ENCODE data around the gene REX1BD.

REX1BD gene

DNA sequence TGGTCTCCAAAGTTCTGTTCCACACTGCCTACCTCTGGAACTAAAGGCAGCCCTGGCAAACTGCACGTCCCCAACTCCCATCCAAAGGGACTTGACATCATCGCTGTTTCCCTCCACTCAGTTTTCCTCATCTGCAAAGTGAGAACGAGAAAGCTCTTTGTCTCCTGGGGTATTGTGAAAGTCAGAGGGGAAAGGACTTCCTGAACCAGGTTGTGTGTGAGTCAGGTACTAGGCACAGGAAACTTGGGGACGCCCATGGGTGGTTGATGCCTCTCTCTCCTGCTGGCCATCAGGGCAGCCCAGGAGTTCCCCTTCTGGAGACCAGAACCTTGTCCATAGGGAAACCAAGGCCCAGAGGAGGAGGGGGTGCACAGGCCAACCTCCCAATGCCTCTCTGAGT lies 13.3 kb downstream of the REX1BD start:
- Histone ChIP-seq H3K27ac (ENCODE audit: insufficient read depth, low read length, poor library complexity, severe bottlenecking) (no peak overlapping the region), H3K27me3 (replicated peaks; ENCODE audit: control insufficient read depth, insufficient read depth, low read length, poor library complexity, severe bottlenecking) (peaks cover 37% of the 10 kb centered on the region), H3K4me1 (ENCODE audit: control insufficient read depth, insufficient read depth, low read length, poor library complexity, severe bottlenecking) (peaks cover 11% of the 10 kb centered on the region)

DNA sequence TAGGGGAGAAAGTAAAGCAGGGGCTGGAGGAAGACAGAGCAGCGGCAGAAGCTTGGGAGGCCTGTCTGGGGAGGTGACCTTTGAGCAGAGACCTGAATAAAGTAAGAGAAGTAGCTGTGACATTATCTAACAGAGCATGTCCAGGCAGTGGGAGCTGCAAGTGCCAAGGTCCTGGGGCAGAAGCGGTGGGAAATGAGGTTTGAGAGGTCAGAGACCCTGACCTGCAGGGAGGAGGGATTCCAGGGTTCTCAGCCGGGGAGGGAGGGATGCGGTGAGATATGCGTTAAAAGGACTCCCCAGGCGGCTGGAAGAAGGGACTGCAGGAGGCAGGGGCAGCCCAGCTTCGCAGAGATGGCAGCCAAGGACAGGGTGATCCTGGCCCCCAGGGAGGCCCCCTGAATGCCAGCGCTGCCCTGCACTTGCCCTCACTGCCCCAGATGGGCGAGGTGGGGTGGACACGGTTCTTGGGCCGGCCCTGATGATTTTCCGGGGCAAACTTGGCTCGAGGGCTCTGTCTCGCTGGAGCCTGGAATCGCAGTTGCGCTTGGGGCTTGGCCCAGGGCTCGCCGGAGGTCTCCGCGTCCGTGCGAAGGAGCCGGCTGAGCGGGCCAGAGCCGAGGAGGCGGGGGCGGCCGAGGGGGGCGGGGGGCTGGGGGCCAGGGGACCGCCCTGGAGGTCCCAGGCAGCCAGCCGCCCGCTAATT lies 14.8 kb downstream of the REX1BD start:
- no peaks in the 10 kb centered on the region for H3K36me3 ChIP-seq (ENCODE audit: control insufficient read depth, insufficient read depth, low read length)
- no peaks in the 10 kb centered on the region for H3K9me3 ChIP-seq (ENCODE audit: control insufficient read depth, low read length)
- H3K27ac ChIP-seq (ENCODE audit: insufficient read depth, low read length, poor library complexity, severe bottlenecking): no peak overlapping the region
- no peak for DNase-seq
- peaks cover 22% of the 10 kb centered on the region for H3K4me1 ChIP-seq (ENCODE audit: control insufficient read depth, insufficient read depth, low read length, poor library complexity, severe bottlenecking)
- no peak overlapping the region for H3K4me3 ChIP-seq (ENCODE audit: insufficient read depth, low read depth, low read length, poor library complexity, severe bottlenecking)
- H3K27me3 ChIP-seq (replicated peaks; ENCODE audit: control insufficient read depth, insufficient read depth, low read length, poor library complexity, severe bottlenecking): peaks cover 52% of the 10 kb centered on the region

More for the DNA sequence above, 13.3 kb downstream of the REX1BD start:
- Histone ChIP-seq H3K9me3 (ENCODE audit: control insufficient read depth, low read length) (no peaks in the 10 kb centered on the region), H3K4me3 (ENCODE audit: insufficient read depth, low read depth, low read length, poor library complexity, severe bottlenecking) (no peak overlapping the region), H3K36me3 (ENCODE audit: control insufficient read depth, insufficient read depth, low read length) (no peaks in the 10 kb centered on the region)
- no peak for DNase-seq

DNA sequence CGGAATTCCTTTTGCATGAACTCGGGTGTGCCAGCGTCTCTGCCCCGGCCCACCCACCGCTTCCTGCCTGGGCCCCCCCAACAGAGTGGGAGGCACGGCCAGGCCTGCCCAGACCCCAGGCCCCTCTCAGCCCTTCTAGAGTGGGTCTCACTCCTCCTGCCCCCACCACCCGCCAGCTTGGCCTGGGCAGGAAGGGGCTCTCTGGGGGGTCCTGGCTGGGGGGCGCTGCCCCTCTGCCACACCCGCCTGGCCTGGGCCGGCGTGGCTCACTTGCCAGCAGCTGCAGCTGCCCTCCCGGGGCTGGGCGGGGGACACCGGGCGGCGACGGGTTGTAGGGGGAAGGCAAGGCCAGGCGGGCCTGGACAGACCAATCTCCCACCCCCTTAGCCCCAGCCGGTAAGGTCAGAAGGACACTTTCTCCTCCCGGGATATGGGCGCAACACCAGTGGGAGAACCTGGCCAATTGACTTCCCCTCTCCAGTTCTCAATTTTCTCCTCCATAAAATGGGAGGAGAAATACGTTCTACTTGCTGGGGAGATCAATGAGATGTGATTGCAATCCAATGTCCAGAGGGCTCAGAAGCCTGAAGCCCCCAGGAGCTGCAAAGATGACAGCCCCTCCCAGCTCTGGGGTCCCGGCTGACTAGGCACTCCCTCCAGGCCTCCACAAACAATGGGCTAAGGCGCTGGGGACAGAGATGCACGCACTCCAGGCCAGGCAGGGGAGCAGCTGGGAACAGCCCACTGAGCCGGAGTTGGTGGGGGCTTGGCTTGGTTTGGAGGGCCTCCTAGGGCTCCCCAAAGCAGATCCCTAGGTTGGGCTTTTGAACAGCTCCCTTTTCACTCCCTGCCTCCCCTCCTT lies 15.6 kb downstream of the REX1BD start:
- Histone ChIP-seq H3K4me1 (ENCODE audit: control insufficient read depth, insufficient read depth, low read length, poor library complexity, severe bottlenecking) (peaks cover 22% of the 10 kb centered on the region), H3K27ac (ENCODE audit: insufficient read depth, low read length, poor library complexity, severe bottlenecking) (no peak overlapping the region), H3K9me3 (ENCODE audit: control insufficient read depth, low read length) (no peaks in the 10 kb centered on the region), H3K36me3 (ENCODE audit: control insufficient read depth, insufficient read depth, low read length) (no peaks in the 10 kb centered on the region), H3K4me3 (ENCODE audit: insufficient read depth, low read depth, low read length, poor library complexity, severe bottlenecking) (no peak overlapping the region), H3K27me3 (replicated peaks; ENCODE audit: control insufficient read depth, insufficient read depth, low read length, poor library complexity, severe bottlenecking) (peaks cover 57% of the 10 kb centered on the region)
- no peak for DNase-seq

DNA sequence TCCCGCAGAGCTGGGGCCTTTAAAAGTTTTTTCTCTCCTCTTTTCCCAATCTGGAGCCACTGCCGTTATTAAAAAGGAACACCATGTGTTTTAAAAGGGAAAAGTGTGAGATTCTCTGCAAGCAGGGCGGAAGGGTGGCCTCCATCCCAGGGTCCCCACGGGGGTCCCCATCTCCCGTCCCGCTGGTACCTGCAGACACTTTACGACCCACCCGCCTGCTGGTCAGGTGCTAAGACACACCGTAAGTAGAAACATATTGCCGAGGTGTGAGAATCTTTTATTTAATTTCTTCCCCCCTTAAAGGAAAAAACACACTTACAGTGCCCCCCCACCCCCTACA lies 16.2 kb downstream of the REX1BD start:
- peaks cover 63% of the 10 kb centered on the region for H3K27me3 ChIP-seq (replicated peaks; ENCODE audit: control insufficient read depth, insufficient read depth, low read length, poor library complexity, severe bottlenecking)
- no peak overlapping the region for H3K27ac ChIP-seq (ENCODE audit: insufficient read depth, low read length, poor library complexity, severe bottlenecking)
- H3K36me3 ChIP-seq (ENCODE audit: control insufficient read depth, insufficient read depth, low read length): no peaks in the 10 kb centered on the region
- H3K9me3 ChIP-seq (ENCODE audit: control insufficient read depth, low read length): no peaks in the 10 kb centered on the region
- H3K4me1 ChIP-seq (ENCODE audit: control insufficient read depth, insufficient read depth, low read length, poor library complexity, severe bottlenecking): peaks cover 22% of the 10 kb centered on the region
- no peak for DNase-seq
- H3K4me3 ChIP-seq (ENCODE audit: insufficient read depth, low read depth, low read length, poor library complexity, severe bottlenecking): no peak overlapping the region

DNA sequence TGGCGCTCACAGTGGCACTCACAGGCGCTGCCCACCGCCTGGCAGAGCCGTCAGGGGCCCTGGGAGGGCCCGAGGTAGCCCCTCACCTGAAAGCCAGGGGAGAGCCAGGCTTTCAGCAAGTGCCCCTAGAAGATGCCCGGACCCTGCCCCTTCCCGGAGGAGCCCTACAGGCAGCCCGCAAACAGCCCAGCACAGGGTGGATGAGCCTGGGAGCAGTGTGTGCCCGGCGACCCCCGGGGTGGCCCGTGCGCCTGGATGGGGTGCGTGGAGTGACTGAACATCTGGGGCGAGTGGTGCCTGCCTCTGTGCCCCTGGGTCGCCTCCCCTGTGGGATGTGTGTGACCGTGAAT lies 16.6 kb downstream of the REX1BD start:
- Histone ChIP-seq H3K27me3 (replicated peaks; ENCODE audit: control insufficient read depth, insufficient read depth, low read length, poor library complexity, severe bottlenecking) (peaks cover 67% of the 10 kb centered on the region), H3K9me3 (ENCODE audit: control insufficient read depth, low read length) (no peaks in the 10 kb centered on the region), H3K4me3 (ENCODE audit: insufficient read depth, low read depth, low read length, poor library complexity, severe bottlenecking) (no peak overlapping the region), H3K27ac (ENCODE audit: insufficient read depth, low read length, poor library complexity, severe bottlenecking) (no peak overlapping the region), H3K4me1 (ENCODE audit: control insufficient read depth, insufficient read depth, low read length, poor library complexity, severe bottlenecking) (peaks cover 22% of the 10 kb centered on the region), H3K36me3 (ENCODE audit: control insufficient read depth, insufficient read depth, low read length) (no peaks in the 10 kb centered on the region)
- DNase-seq: no peak

DNA sequence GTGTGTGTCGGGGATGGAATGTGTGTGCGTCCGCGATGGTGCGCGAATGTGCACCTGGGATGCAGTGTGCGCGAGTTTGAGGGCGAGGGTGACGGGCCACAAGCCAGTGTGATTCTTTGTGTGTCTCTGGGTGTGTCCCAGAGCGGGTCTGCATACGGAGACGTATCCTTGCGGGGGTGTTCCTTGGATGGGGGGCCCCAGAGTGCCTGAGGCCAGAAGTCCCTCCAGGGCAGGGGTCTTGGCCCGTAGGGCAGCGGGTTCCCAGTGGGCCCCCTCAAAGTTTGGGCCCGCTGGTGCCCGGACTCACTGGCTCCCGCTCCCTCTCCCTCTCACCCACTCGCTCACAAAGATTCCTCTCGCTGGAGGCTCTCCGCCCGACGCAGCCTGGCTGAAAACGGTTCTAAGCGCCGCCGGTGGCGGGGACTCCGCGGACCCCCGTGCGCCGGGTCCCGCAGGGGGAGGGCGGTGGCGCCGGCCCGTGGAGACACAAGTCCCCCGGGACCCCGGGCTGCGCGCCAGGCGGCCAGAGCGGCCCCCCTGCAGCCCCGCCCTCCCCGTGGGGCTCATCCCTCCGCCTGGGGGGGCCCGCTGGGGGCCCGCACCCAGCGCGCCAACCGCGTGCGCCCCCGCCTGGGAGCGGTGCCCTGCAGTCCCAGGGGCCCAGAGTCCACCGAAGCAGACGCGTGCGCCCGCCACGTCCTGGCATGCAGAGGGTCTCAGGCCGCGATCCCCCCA lies 17.1 kb downstream of the REX1BD start:
- Histone ChIP-seq H3K36me3 (ENCODE audit: control insufficient read depth, insufficient read depth, low read length) (no peaks in the 10 kb centered on the region), H3K4me1 (ENCODE audit: control insufficient read depth, insufficient read depth, low read length, poor library complexity, severe bottlenecking) (peaks cover 25% of the 10 kb centered on the region), H3K4me3 (ENCODE audit: insufficient read depth, low read depth, low read length, poor library complexity, severe bottlenecking) (no peak overlapping the region), H3K9me3 (ENCODE audit: control insufficient read depth, low read length) (no peaks in the 10 kb centered on the region), H3K27me3 (replicated peaks; ENCODE audit: control insufficient read depth, insufficient read depth, low read length, poor library complexity, severe bottlenecking) (peaks cover 72% of the 10 kb centered on the region), H3K27ac (ENCODE audit: insufficient read depth, low read length, poor library complexity, severe bottlenecking) (no peak overlapping the region)
- DNase-seq: no peak

DNA sequence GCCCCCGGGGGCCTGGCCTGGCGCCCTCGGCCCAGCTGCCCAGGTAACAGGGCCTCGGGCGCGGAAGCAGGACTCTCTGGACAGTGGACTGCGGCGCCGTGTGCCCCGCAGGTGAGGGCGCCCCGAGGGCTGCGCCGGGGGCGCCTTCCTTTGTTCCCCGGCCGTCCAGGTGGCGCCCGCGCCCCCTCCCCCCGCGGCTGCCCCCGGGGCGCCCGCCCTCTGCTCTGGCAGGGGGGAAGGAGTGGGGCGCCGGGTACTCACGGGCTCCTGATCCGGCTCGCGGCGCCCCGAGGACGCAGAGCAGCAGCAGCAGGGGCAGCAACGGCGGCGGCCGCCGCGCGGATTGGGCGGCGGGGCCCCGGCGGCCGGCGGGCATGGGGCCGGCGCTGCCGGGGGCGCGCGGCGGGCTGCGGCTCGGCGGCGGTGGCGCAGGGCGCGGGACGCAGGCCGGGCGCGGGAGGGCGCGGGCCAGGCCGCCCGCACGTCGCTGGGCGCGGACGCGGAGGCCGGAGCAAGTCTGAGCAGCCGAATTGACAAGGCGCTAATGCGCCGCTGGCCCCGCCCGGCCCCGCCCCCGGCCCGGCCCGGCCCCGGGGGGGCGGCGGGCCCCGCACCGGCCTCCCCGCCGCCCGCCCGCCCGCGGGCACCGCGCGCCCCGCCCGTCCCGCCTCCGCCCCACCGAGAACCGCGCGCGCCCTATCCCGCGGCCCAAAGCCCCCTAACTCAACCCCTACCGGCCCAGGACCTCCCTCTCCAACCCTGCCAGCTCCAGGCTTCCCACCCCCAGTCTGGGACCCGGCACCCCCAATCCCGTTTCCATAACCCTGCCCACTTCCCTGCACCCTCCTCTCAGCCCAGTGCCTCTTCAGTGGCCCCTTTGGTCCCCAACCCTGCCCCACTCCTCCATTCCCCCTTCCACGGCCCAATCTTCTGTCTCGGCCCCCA lies 18.0 kb downstream of the REX1BD start, which contains the start of gene CRLF1:
TSS of gene CRLF1 (minus strand) at position 519 of the 945 bp plus-strand sequence. CDS start at position 376, 143 bp downstream.
- Histone ChIP-seq H3K9me3 (ENCODE audit: control insufficient read depth, low read length) (no peaks in the 10 kb centered on the region), H3K4me1 (ENCODE audit: control insufficient read depth, insufficient read depth, low read length, poor library complexity, severe bottlenecking) (peaks cover 32% of the 10 kb centered on the region), H3K27ac (ENCODE audit: insufficient read depth, low read length, poor library complexity, severe bottlenecking) (no peak within 1 kb of the TSS), H3K27me3 (replicated peaks; ENCODE audit: control insufficient read depth, insufficient read depth, low read length, poor library complexity, severe bottlenecking) (peaks cover 80% of the 10 kb centered on the region), H3K36me3 (ENCODE audit: control insufficient read depth, insufficient read depth, low read length) (no peaks in the 10 kb centered on the region), H3K4me3 (ENCODE audit: insufficient read depth, low read depth, low read length, poor library complexity, severe bottlenecking) (no peak within 1 kb of the TSS)
- no peak for DNase-seq

DNA sequence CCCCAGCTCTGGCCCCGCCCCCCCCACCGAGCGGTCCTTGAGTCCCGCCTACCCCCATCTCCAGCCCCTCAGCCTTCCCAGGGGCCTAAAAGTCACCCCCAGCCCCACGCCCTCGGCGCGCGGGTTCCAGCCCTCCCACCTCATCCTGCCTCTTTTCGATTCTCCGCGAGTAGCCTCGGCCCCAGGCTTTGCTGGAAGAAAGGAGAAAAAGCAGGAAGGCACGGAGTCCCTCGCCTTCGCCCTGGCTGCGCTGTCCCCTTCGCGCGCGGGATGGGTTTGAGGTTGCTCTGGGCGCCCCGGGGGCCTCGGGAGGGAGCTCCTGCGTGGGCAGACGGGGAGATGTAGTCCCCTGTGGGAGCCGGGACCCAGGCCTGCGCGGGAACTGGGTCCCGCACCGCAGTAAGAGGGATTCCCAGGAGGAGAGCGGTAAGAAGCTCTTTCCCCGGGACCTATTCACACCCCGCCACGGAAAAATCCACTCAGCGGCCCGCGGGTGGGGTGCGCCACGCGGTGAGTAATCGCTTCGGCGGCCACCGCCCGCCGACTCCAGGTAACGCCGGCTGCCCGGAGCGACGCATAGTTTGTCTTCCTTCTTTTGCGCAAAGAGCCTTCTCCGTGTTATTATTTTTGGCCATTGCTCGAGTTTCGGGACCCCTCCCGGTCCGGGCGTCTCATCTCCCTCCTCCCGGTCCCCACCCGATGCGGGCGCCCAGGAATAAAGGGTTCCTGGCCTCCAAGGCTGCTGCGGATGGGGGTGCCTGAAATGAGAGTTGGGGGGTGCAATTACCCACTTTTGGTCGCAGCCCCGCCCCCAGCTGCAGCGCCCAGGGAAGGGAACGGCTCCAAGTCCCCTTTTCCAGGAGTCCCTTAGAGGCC lies 18.9 kb downstream of the REX1BD start:
- DNase-seq: no peak
- Histone ChIP-seq H3K4me1 (ENCODE audit: control insufficient read depth, insufficient read depth, low read length, poor library complexity, severe bottlenecking) (peaks cover 41% of the 10 kb centered on the region), H3K36me3 (ENCODE audit: control insufficient read depth, insufficient read depth, low read length) (no peaks in the 10 kb centered on the region), H3K9me3 (ENCODE audit: control insufficient read depth, low read length) (no peaks in the 10 kb centered on the region), H3K4me3 (ENCODE audit: insufficient read depth, low read depth, low read length, poor library complexity, severe bottlenecking) (no peak overlapping the region), H3K27ac (ENCODE audit: insufficient read depth, low read length, poor library complexity, severe bottlenecking) (no peak overlapping the region), H3K27me3 (replicated peaks; ENCODE audit: control insufficient read depth, insufficient read depth, low read length, poor library complexity, severe bottlenecking) (peaks cover 89% of the 10 kb centered on the region)
